Measurements from ENCODE around the gene FAAH.

Gene FAAH

DNA sequence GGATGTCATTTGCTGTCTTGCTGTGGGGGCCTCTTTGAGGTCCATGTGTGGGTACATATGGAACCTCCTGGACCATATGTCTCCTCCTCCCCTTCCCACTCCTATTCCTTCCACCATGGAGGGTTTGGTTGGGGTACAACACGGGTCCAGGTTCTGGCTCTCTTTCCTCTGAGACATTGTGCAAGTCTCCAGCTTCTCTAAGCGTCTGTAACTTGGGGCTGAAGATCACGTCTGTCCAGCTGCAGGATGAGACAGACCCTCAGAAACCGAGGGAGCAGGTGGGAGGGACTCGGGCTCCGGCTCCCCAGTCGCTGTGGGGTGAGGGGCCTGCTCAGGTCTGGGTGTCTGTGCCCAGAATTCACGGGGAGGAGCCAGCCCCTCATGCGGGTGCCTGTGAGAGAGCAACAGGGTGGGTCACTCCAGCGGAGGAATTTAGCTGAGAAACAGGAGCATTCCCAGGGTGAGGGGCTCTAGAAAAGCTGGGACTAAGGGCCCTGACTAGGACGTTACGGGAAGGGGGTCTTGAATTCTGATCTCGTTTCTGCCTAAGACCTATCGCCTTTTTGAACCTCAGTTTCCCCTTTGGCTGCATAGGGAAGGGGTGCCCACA, 53.5 kb downstream of the FAAH start:
- H3K4me3 ChIP-seq (ENCODE audit: control insufficient read depth in 1 of 7, extremely low read depth in 1 of 7, insufficient read depth in 4 of 7, low read depth in 2 of 7, low read length in 6 of 7): peak overlapping the region in 3 of 7 experiments; percentile 32 to 71 (median 69)
- 18% methylated on average over 14 of the region's 14 CpGs for WGBS (ENCODE audit: insufficient coverage)
- CTCF ChIA-PET: interaction anchor here (0.8 to 9.4 kb wide), 21 partner anchors 9 to 278 kb away, joined by 3 to 161 read pairs (median 4); partner anchors contain the start of gene MKNK1

DNA sequence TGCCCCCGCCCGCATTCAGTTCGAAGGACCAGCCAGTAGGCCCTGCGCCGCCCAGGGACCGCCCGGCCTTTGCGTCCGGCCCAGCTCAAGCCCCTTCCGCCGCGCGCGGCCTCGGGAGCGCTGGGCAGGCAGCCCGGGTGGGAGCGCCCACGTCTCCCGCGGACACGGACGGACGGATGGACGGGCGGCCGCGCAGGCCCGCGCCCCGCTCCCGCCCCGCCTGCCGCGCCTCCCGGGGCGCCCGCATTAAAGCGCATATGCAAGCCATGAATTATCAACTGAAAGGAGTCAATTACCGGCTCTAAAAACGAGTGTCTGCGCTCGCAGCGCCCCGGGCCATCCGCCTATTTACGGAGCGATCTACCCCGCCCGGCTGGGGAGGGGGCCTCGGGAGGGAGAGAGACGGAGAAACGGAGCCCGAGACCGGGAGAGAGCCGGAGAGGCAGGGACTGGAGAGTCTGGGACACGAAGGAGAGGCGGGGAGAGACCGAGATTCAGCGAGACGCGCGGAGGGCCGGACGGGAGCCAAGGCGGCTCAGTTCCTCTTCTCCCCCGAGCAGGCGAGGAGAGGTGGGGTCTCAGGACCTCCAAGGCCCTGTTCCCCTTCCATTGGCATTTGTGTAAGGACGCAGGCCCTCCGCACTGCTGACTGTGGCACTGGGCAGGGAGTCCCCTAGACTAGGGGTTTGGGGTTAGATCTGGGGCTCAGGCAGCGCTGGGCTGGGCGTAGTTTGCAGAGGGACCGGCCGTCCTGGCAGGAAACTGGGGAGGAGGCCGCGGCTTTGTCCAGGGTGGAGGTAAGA, 54.2 kb downstream of the FAAH start:
- POLR2A ChIA-PET: no interaction called here
- peaks cover 0 to 14% (median 5%) of the 10 kb centered on the region in 4 experiments for H3K4me1 ChIP-seq (ENCODE audit: control extremely low read depth in 1 of 4, control insufficient read depth in 4 of 4, insufficient read depth in 4 of 4, low read length in 3 of 4)
- peaks cover 2 to 77% (median 39%) of the 10 kb centered on the region in 5 experiments for H3K27me3 ChIP-seq (replicated peaks in 2 of 5; ENCODE audit: control insufficient read depth in 4 of 5, insufficient read depth in 5 of 5, low read length in 4 of 5)
- H3K4me3 ChIP-seq (ENCODE audit: control insufficient read depth in 1 of 7, extremely low read depth in 1 of 7, insufficient read depth in 4 of 7, low read depth in 2 of 7, low read length in 6 of 7): peak overlapping the region in 5 of 7 experiments; percentile 32 to 71 (median 53)
- 2% methylated on average over 57 of the region's 76 CpGs for WGBS (ENCODE audit: insufficient coverage)
- CTCF ChIA-PET: interaction anchor here (1.2 to 9.4 kb wide), 11 partner anchors 9 to 277 kb away, joined by 4 to 161 read pairs (median 5); a partner anchor contains a TSS
- no peaks in the 10 kb centered on the region for H3K36me3 ChIP-seq (ENCODE audit: control insufficient read depth in 4 of 4, insufficient read depth in 4 of 4, low read length in 3 of 4)
- DNase-seq: peak in 2 of 3 donors; percentile 37 to 42
- no peak overlapping the region for H3K27ac ChIP-seq (ENCODE audit: insufficient read depth in 1 of 2, low read depth in 1 of 2, low read length in 2 of 2, poor library complexity in 1 of 2, severe bottlenecking in 2 of 2)
- no peaks in the 10 kb centered on the region for H3K9me3 ChIP-seq (ENCODE audit: control extremely low read depth in 1 of 5, control insufficient read depth in 4 of 5, insufficient read depth in 2 of 5, low read depth in 1 of 5, low read length in 4 of 5)

More for the DNA sequence above, 53.5 kb downstream of the FAAH start:
- no peaks in the 10 kb centered on the region for H3K9me3 ChIP-seq (ENCODE audit: control extremely low read depth in 1 of 5, control insufficient read depth in 4 of 5, insufficient read depth in 2 of 5, low read depth in 1 of 5, low read length in 4 of 5)
- no peak overlapping the region for H3K27ac ChIP-seq (ENCODE audit: insufficient read depth in 1 of 2, low read depth in 1 of 2, low read length in 2 of 2, poor library complexity in 1 of 2, severe bottlenecking in 2 of 2)
- peaks cover 0 to 19% (median 11%) of the 10 kb centered on the region in 4 experiments for H3K4me1 ChIP-seq (ENCODE audit: control extremely low read depth in 1 of 4, control insufficient read depth in 4 of 4, insufficient read depth in 4 of 4, low read length in 3 of 4)
- POLR2A ChIA-PET: no interaction called here
- no peak for DNase-seq
- H3K27me3 ChIP-seq (replicated peaks in 2 of 5; ENCODE audit: control insufficient read depth in 4 of 5, insufficient read depth in 5 of 5, low read length in 4 of 5): peaks cover 2 to 69% (median 41%) of the 10 kb centered on the region in 5 experiments
- H3K36me3 ChIP-seq (ENCODE audit: control insufficient read depth in 4 of 4, insufficient read depth in 4 of 4, low read length in 3 of 4): no peaks in the 10 kb centered on the region

GRCh38 chr1:46449223-46450159, 55.4 kb downstream of the FAAH start:
- POLR2A ChIA-PET: no interaction called here
- DNase-seq: peak in 2 of 3 donors; percentile 29 to 39
- 75% methylated on average over 4 of the region's 6 CpGs for WGBS (ENCODE audit: insufficient coverage)

GRCh38 chr1:46450160-46450517, 56.0 kb downstream of the FAAH start:
- WGBS (ENCODE audit: insufficient coverage): 100% methylated on average over 1 of the region's 1 CpG
- POLR2A ChIA-PET: no interaction called here
- peaks cover 9 to 94% (median 35%) of the 10 kb centered on the region in 5 experiments for H3K27me3 ChIP-seq (replicated peaks in 2 of 5; ENCODE audit: control insufficient read depth in 4 of 5, insufficient read depth in 5 of 5, low read length in 4 of 5)

More at GRCh38 chr1:46449223-46450159, 55.4 kb downstream of the FAAH start:
- Histone ChIP-seq H3K27ac (ENCODE audit: insufficient read depth in 1 of 2, low read depth in 1 of 2, low read length in 2 of 2, poor library complexity in 1 of 2, severe bottlenecking in 2 of 2) (no peak overlapping the region), H3K9me3 (ENCODE audit: control extremely low read depth in 1 of 5, control insufficient read depth in 4 of 5, insufficient read depth in 2 of 5, low read depth in 1 of 5, low read length in 4 of 5) (no peaks in the 10 kb centered on the region), H3K27me3 (replicated peaks in 2 of 5; ENCODE audit: control insufficient read depth in 4 of 5, insufficient read depth in 5 of 5, low read length in 4 of 5) (peaks cover 5 to 87% (median 37%) of the 10 kb centered on the region in 5 experiments), H3K36me3 (ENCODE audit: control insufficient read depth in 4 of 4, insufficient read depth in 4 of 4, low read length in 3 of 4) (no peaks in the 10 kb centered on the region), H3K4me3 (ENCODE audit: control insufficient read depth in 1 of 7, extremely low read depth in 1 of 7, insufficient read depth in 4 of 7, low read depth in 2 of 7, low read length in 6 of 7) (no peak overlapping the region), H3K4me1 (ENCODE audit: control extremely low read depth in 1 of 4, control insufficient read depth in 4 of 4, insufficient read depth in 4 of 4, low read length in 3 of 4) (peaks cover 0 to 14% (median 5%) of the 10 kb centered on the region in 4 experiments)
- CTCF ChIA-PET: interaction anchor here (0.8 to 9.4 kb wide), 5 partner anchors 9 to 81 kb away, joined by 3 to 161 read pairs (median 5); a partner anchor contains a TSS

DNA sequence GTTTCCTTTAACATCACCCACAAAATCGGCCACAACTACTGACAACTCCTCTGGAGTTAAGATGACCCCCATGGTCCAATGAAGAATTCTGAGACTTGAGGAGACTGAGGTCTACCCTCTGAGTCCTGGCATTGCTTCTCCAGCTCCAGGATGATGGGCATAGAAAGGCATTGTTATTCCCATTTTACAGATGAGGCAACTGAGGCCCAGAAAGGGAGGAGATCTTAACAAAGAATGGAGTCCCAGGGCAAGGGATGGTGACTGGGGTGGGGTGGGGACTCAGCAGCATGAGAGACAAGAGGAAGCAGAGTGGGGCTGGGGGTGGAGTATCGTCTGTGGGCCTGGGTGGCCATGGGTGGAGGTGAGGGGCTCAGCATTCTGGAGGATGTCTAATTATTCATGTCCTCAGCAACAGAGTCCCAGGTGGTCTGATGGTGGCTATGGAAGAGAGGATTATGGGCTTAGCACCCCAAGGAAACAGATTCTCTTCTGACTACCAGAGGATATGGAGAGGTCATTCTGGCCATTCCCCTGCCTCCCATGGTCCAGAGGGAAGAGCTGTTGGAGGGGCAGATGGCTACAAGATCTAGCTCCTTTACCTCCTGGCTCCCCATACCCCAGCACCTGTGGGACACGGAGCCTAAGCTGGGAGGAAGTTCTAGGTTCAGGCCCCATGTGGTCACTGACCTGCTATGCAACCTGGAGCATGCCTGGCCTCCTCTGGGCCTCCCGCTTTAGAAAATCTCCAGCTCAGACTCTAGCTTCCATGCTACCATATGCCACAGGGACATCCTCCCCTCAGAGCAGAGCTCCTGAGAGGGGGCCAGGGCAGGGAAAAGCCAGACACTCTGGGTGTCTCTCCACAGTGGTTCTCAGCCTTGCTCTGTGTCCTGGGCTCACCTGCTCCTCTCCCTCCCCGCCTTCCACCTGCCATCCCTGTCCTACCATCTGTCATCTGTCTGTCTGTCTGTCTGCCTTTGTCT, 58.1 kb downstream of the FAAH start:
- Histone ChIP-seq H3K36me3 (ENCODE audit: control insufficient read depth in 4 of 4, insufficient read depth in 4 of 4, low read length in 3 of 4) (no peaks in the 10 kb centered on the region), H3K4me1 (ENCODE audit: control extremely low read depth in 1 of 4, control insufficient read depth in 4 of 4, insufficient read depth in 4 of 4, low read length in 3 of 4) (peaks cover 0 to 11% (median 5%) of the 10 kb centered on the region in 4 experiments), H3K27me3 (replicated peaks in 2 of 5; ENCODE audit: control insufficient read depth in 4 of 5, insufficient read depth in 5 of 5, low read length in 4 of 5) (peaks cover 7 to 77% (median 32%) of the 10 kb centered on the region in 5 experiments), H3K4me3 (ENCODE audit: control insufficient read depth in 1 of 7, extremely low read depth in 1 of 7, insufficient read depth in 4 of 7, low read depth in 2 of 7, low read length in 6 of 7) (no peak overlapping the region), H3K27ac (ENCODE audit: insufficient read depth in 1 of 2, low read depth in 1 of 2, low read length in 2 of 2, poor library complexity in 1 of 2, severe bottlenecking in 2 of 2) (no peak overlapping the region), H3K9me3 (ENCODE audit: control extremely low read depth in 1 of 5, control insufficient read depth in 4 of 5, insufficient read depth in 2 of 5, low read depth in 1 of 5, low read length in 4 of 5) (no peaks in the 10 kb centered on the region)
- 96% methylated on average over 4 of the region's 5 CpGs for WGBS (ENCODE audit: insufficient coverage)
- ChIA-PET POLR2A (no interaction called here), CTCF (interaction anchor here (1.0 to 9.4 kb wide), 4 partner anchors 10 to 78 kb away, joined by 3 to 161 read pairs (median 6); a partner anchor contains a TSS)
- DNase-seq: no peak

More at GRCh38 chr1:46450160-46450517, 56.0 kb downstream of the FAAH start:
- H3K36me3 ChIP-seq (ENCODE audit: control insufficient read depth in 4 of 4, insufficient read depth in 4 of 4, low read length in 3 of 4): no peaks in the 10 kb centered on the region
- no peak overlapping the region for H3K4me3 ChIP-seq (ENCODE audit: control insufficient read depth in 1 of 7, extremely low read depth in 1 of 7, insufficient read depth in 4 of 7, low read depth in 2 of 7, low read length in 6 of 7)
- no peak overlapping the region for H3K27ac ChIP-seq (ENCODE audit: insufficient read depth in 1 of 2, low read depth in 1 of 2, low read length in 2 of 2, poor library complexity in 1 of 2, severe bottlenecking in 2 of 2)
- no peak for DNase-seq
- CTCF ChIA-PET: interaction anchor here (0.9 to 9.4 kb wide), 3 partner anchors 8 to 80 kb away, joined by 5 to 161 read pairs (median 5); a partner anchor contains a TSS
- H3K4me1 ChIP-seq (ENCODE audit: control extremely low read depth in 1 of 4, control insufficient read depth in 4 of 4, insufficient read depth in 4 of 4, low read length in 3 of 4): peaks cover 0 to 14% (median 5%) of the 10 kb centered on the region in 4 experiments
- H3K9me3 ChIP-seq (ENCODE audit: control extremely low read depth in 1 of 5, control insufficient read depth in 4 of 5, insufficient read depth in 2 of 5, low read depth in 1 of 5, low read length in 4 of 5): no peaks in the 10 kb centered on the region
